ENCODE measurements around the gene SERHL2. TPM values are rescaled to one million over a fixed set of nuclear protein-coding genes. Genes with fewer than 3 reads are reported as not detected.
"Not testable (repeated sequence)": the region's sequence is repeated elsewhere in the genome, so short reads cannot be mapped to it uniquely, and the experiment has no call there.

The SERHL2 gene
- polyA plus RNA-seq, 1 donor (not counting 4 experiments of a cell fraction or from before 2014, with no cell fraction given), result 2.5 TPM

- Histone ChIP-seq H3K27ac (ENCODE audit: control insufficient read depth, insufficient read depth, low read length) (no peak overlapping the region), H3K36me3 (ENCODE audit: control insufficient read depth in 2 of 2, extremely low read depth in 1 of 2, insufficient read depth in 2 of 2, low read length in 2 of 2) (peaks cover 26 to 34% of the 10 kb centered on the region in 2 experiments), H3K4me1 (ENCODE audit: control insufficient read depth, extremely low read depth, insufficient read depth, low read length) (peaks cover 2% of the 10 kb centered on the region), H3K9me1 (ENCODE audit: control insufficient read depth, extremely low read depth, insufficient read depth, low read length) (peaks cover 2% of the 10 kb centered on the region), H4K20me1 (ENCODE audit: control insufficient read depth, extremely low read depth, insufficient read depth, low read length) (no peaks in the 10 kb centered on the region), H3K4me3 (ENCODE audit: control insufficient read depth in 2 of 3, extremely low read depth in 1 of 3, insufficient read depth in 2 of 3, low read depth in 1 of 3, low read length in 3 of 3) (no peak overlapping the region), H3K4me2 (ENCODE audit: control insufficient read depth, extremely low read depth, insufficient read depth, low read depth, low read length) (no peak overlapping the region), H2AFZ (ENCODE audit: control insufficient read depth, low read length) (no peak overlapping the region), H3K27me3 (ENCODE audit: control insufficient read depth, extremely low read depth, insufficient read depth, low read length) (no peaks in the 10 kb centered on the region), H3K9me3 (ENCODE audit: control insufficient read depth, low read depth, low read length) (no peaks in the 10 kb centered on the region), H3K9ac (ENCODE audit: control insufficient read depth, extremely low read depth, insufficient read depth, low read length) (no peak overlapping the region), H3K79me2 (ENCODE audit: control insufficient read depth, insufficient read depth, low read length) (peaks cover 73% of the 10 kb centered on the region)
- no peak for FAIRE-seq
- DNase-seq (ENCODE audit: low read depth, low spot score), result no peak
- dilution Hi-C loops (cut with MboI; ENCODE audit: extremely low pct_ligation_motif_present, low sequenced_read_pairs), result no loop called here
- TF ChIP-seq CTCF (optimal IDR thresholded peaks at IDR 0.05 in 1 of 3, IDR thresholded peaks at IDR 0.05 in 1 of 3, conservative IDR thresholded peaks at IDR 0.05 in 1 of 3; ENCODE audit: extremely low read depth in 1 of 3, insufficient read depth in 2 of 3, low read length in 3 of 3) (no peak), EZH2 (IDR thresholded peaks at IDR 0.05; ENCODE audit: low read length) (no peak)
These were observed 49.7 kb downstream of the SERHL2 start for GRCh38 chr22:42603427-42603826.

GRCh38 chr22:42604403-42604802 lies 50.6 kb downstream of the SERHL2 start:
- Histone ChIP-seq H3K36me3 (ENCODE audit: control insufficient read depth in 2 of 2, extremely low read depth in 1 of 2, insufficient read depth in 2 of 2, low read length in 2 of 2) (peaks cover 19 to 28% of the 10 kb centered on the region in 2 experiments), H3K4me1 (ENCODE audit: control insufficient read depth, extremely low read depth, insufficient read depth, low read length) (peaks cover 11% of the 10 kb centered on the region), H3K4me2 (ENCODE audit: control insufficient read depth, extremely low read depth, insufficient read depth, low read depth, low read length) (no peak overlapping the region)

GRCh38 chr22:42607641-42608040 lies 53.9 kb downstream of the SERHL2 start:
- H4K20me1 ChIP-seq (ENCODE audit: control insufficient read depth, extremely low read depth, insufficient read depth, low read length); H3K9ac ChIP-seq (ENCODE audit: control insufficient read depth, extremely low read depth, insufficient read depth, low read length); H3K4me2 ChIP-seq (ENCODE audit: control insufficient read depth, extremely low read depth, insufficient read depth, low read depth, low read length); DNase-seq (ENCODE audit: low read depth, low spot score); FAIRE-seq; H2AFZ ChIP-seq (ENCODE audit: control insufficient read depth, low read length); H3K9me3 ChIP-seq (ENCODE audit: control insufficient read depth, low read depth, low read length); H3K4me3 ChIP-seq (ENCODE audit: control insufficient read depth in 2 of 3, extremely low read depth in 1 of 3, insufficient read depth in 2 of 3, low read depth in 1 of 3, low read length in 3 of 3); H3K27ac ChIP-seq (ENCODE audit: control insufficient read depth, insufficient read depth, low read length); dilution Hi-C loops (cut with MboI; ENCODE audit: extremely low pct_ligation_motif_present, low sequenced_read_pairs); H3K27me3 ChIP-seq (ENCODE audit: control insufficient read depth, extremely low read depth, insufficient read depth, low read length); H3K9me1 ChIP-seq (ENCODE audit: control insufficient read depth, extremely low read depth, insufficient read depth, low read length): not testable (repeated sequence)
- Histone ChIP-seq H3K4me1 (ENCODE audit: control insufficient read depth, extremely low read depth, insufficient read depth, low read length) (peaks cover 21% of the 10 kb centered on the region), H3K36me3 (ENCODE audit: control insufficient read depth in 2 of 2, extremely low read depth in 1 of 2, insufficient read depth in 2 of 2, low read length in 2 of 2) (peaks cover 12 to 19% of the 10 kb centered on the region in 2 experiments), H3K79me2 (ENCODE audit: control insufficient read depth, insufficient read depth, low read length) (peaks cover 93% of the 10 kb centered on the region)

More at GRCh38 chr22:42604403-42604802, 50.6 kb downstream of the SERHL2 start:
- Histone ChIP-seq H3K27me3 (ENCODE audit: control insufficient read depth, extremely low read depth, insufficient read depth, low read length) (no peaks in the 10 kb centered on the region), H2AFZ (ENCODE audit: control insufficient read depth, low read length) (no peak overlapping the region), H3K9ac (ENCODE audit: control insufficient read depth, extremely low read depth, insufficient read depth, low read length) (no peak overlapping the region), H4K20me1 (ENCODE audit: control insufficient read depth, extremely low read depth, insufficient read depth, low read length) (no peaks in the 10 kb centered on the region), H3K9me3 (ENCODE audit: control insufficient read depth, low read depth, low read length) (no peaks in the 10 kb centered on the region), H3K27ac (ENCODE audit: control insufficient read depth, insufficient read depth, low read length) (no peak overlapping the region), H3K79me2 (ENCODE audit: control insufficient read depth, insufficient read depth, low read length) (peaks cover 75% of the 10 kb centered on the region), H3K4me3 (ENCODE audit: control insufficient read depth in 2 of 3, extremely low read depth in 1 of 3, insufficient read depth in 2 of 3, low read depth in 1 of 3, low read length in 3 of 3) (no peak overlapping the region), H3K9me1 (ENCODE audit: control insufficient read depth, extremely low read depth, insufficient read depth, low read length) (peaks cover 2% of the 10 kb centered on the region)
- TF ChIP-seq EZH2 (IDR thresholded peaks at IDR 0.05; ENCODE audit: low read length) (no peak), CTCF (optimal IDR thresholded peaks at IDR 0.05 in 1 of 3, IDR thresholded peaks at IDR 0.05 in 1 of 3, conservative IDR thresholded peaks at IDR 0.05 in 1 of 3; ENCODE audit: extremely low read depth in 1 of 3, insufficient read depth in 2 of 3, low read length in 3 of 3) (no peak)
- FAIRE-seq, result no peak
- no peak for DNase-seq (ENCODE audit: low read depth, low spot score)
- dilution Hi-C loops (cut with MboI; ENCODE audit: extremely low pct_ligation_motif_present, low sequenced_read_pairs), result no loop called here

All from keratinocyte (primary cell).